ENCODE results near the gene KIF20B. TPM values are rescaled to one million over a fixed set of nuclear protein-coding genes. Genes with fewer than 3 reads are reported as not detected.

Gene KIF20B
- total and polyA plus RNA-seq, 2 of the 13 experiments (the other 11 are each of a cell fraction or from before 2014, with no cell fraction given) = 3.5 to 38.6 TPM

DNA sequence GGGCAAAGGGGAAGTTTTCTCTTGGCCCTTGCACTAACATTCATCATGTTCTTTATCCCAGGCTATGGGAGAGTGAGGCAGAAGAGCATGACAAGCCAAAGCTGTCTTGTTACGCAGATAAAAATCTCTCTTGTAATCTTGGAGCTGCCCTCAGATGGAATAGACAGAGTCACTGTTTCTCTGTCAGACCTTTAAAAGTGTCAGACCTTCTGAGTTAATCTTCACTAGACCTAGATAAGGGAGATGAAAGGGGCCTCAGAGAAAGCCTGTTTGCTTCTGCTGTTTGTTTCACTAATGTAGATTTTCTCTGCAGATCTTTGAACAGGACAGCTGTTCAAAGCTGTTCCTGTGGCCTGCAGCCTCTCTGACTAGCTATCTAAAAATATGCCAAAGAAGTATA, 112.9 kb downstream of the KIF20B start (continued):
- TF ChIP-seq, protein P1, sequence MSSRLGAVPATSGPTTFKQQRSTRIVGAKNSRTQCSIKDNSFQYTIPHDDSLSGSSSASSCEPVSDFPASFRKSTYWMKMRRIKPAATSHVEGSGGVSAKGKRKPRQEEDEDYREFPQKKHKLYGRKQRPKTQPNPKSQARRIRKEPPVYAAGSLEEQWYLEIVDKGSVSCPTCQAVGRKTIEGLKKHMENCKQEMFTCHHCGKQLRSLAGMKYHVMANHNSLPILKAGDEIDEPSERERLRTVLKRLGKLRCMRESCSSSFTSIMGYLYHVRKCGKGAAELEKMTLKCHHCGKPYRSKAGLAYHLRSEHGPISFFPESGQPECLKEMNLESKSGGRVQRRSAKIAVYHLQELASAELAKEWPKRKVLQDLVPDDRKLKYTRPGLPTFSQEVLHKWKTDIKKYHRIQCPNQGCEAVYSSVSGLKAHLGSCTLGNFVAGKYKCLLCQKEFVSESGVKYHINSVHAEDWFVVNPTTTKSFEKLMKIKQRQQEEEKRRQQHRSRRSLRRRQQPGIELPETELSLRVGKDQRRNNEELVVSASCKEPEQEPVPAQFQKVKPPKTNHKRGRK (CRISPR knock-in tag; IDR thresholded peaks at IDR 0.05) = no peak
- no peak for TF ChIP-seq NR2C2 (CRISPR knock-in tag; IDR thresholded peaks at IDR 0.05; ENCODE audit: borderline replicate concordance)
- no peak for TF ChIP-seq SMARCE1 (IDR thresholded peaks at IDR 0.05; ENCODE audit: borderline replicate concordance)
- no peak for TF ChIP-seq MAFG (CRISPR knock-in tag; IDR thresholded peaks at IDR 0.05)
- TF ChIP-seq ZNF253 (CRISPR knock-in tag; IDR thresholded peaks at IDR 0.05; ENCODE audit: borderline replicate concordance) = no peak
- TF ChIP-seq, protein P2, sequence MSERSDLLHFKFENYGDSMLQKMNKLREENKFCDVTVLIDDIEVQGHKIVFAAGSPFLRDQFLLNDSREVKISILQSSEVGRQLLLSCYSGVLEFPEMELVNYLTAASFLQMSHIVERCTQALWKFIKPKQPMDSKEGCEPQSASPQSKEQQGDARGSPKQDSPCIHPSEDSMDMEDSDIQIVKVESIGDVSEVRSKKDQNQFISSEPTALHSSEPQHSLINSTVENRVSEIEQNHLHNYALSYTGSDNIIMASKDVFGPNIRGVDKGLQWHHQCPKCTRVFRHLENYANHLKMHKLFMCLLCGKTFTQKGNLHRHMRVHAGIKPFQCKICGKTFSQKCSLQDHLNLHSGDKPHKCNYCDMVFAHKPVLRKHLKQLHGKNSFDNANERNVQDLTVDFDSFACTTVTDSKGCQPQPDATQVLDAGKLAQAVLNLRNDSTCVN (CRISPR knock-in tag; IDR thresholded peaks at IDR 0.05; ENCODE audit: borderline replicate concordance) = no peak
- TF ChIP-seq NR2F2 (IDR thresholded peaks at IDR 0.05; ENCODE audit: borderline replicate concordance, low read depth) = peak; percentile 69; the same call in 1 of the 2 replicates
- TF ChIP-seq, protein P3, sequence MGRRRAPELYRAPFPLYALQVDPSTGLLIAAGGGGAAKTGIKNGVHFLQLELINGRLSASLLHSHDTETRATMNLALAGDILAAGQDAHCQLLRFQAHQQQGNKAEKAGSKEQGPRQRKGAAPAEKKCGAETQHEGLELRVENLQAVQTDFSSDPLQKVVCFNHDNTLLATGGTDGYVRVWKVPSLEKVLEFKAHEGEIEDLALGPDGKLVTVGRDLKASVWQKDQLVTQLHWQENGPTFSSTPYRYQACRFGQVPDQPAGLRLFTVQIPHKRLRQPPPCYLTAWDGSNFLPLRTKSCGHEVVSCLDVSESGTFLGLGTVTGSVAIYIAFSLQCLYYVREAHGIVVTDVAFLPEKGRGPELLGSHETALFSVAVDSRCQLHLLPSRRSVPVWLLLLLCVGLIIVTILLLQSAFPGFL (CRISPR knock-in tag; IDR thresholded peaks at IDR 0.05) = no peak
- no peak for TF ChIP-seq SRSF1 (optimal IDR thresholded peaks at IDR 0.05; ENCODE audit: low read depth, low read length)
- TF ChIP-seq FOXO1 (CRISPR knock-in tag; IDR thresholded peaks at IDR 0.05) = peak; percentile 64; the same call in 1 of the 2 replicates
- TF ChIP-seq, protein P4, sequence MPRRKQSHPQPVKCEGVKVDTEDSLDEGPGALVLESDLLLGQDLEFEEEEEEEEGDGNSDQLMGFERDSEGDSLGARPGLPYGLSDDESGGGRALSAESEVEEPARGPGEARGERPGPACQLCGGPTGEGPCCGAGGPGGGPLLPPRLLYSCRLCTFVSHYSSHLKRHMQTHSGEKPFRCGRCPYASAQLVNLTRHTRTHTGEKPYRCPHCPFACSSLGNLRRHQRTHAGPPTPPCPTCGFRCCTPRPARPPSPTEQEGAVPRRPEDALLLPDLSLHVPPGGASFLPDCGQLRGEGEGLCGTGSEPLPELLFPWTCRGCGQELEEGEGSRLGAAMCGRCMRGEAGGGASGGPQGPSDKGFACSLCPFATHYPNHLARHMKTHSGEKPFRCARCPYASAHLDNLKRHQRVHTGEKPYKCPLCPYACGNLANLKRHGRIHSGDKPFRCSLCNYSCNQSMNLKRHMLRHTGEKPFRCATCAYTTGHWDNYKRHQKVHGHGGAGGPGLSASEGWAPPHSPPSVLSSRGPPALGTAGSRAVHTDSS (CRISPR knock-in tag; conservative IDR thresholded peaks at IDR 0.05) = no peak
- TF ChIP-seq HDAC2 (CRISPR knock-in tag; IDR thresholded peaks at IDR 0.05) = peak; percentile 66
- no peak for TF ChIP-seq ZNF652 (CRISPR knock-in tag; IDR thresholded peaks at IDR 0.05; ENCODE audit: borderline replicate concordance, low read depth)
- TF ChIP-seq ZNF788 (CRISPR knock-in tag; IDR thresholded peaks at IDR 0.05; ENCODE audit: borderline replicate concordance) = no peak
- TF ChIP-seq, protein P5, sequence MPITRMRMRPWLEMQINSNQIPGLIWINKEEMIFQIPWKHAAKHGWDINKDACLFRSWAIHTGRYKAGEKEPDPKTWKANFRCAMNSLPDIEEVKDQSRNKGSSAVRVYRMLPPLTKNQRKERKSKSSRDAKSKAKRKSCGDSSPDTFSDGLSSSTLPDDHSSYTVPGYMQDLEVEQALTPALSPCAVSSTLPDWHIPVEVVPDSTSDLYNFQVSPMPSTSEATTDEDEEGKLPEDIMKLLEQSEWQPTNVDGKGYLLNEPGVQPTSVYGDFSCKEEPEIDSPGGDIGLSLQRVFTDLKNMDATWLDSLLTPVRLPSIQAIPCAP (CRISPR knock-in tag; IDR thresholded peaks at IDR 0.05; ENCODE audit: low read depth) = no peak
- TF ChIP-seq, protein P6, sequence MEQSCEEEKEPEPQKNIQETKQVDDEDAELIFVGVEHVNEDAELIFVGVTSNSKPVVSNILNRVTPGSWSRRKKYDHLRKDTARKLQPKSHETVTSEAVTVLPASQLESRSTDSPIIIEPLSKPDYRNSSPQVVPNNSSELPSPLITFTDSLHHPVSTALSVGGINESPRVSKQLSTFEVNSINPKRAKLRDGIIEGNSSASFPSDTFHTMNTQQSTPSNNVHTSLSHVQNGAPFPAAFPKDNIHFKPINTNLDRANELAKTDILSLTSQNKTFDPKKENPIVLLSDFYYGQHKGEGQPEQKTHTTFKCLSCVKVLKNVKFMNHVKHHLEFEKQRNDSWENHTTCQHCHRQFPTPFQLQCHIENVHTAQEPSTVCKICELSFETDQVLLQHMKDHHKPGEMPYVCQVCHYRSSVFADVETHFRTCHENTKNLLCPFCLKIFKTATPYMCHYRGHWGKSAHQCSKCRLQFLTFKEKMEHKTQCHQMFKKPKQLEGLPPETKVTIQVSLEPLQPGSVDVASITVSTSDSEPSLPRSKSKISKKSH (CRISPR knock-in tag; IDR thresholded peaks at IDR 0.05; ENCODE audit: borderline replicate concordance) = no peak
- no peak for TF ChIP-seq NKX3-1 (CRISPR knock-in tag; IDR thresholded peaks at IDR 0.05)
- TF ChIP-seq DNMT1 (CRISPR knock-in tag; IDR thresholded peaks at IDR 0.05) = no peak
- no peak for TF ChIP-seq U2AF2 (IDR thresholded peaks at IDR 0.05; ENCODE audit: low read depth, low read length)
- TF ChIP-seq, protein P7, sequence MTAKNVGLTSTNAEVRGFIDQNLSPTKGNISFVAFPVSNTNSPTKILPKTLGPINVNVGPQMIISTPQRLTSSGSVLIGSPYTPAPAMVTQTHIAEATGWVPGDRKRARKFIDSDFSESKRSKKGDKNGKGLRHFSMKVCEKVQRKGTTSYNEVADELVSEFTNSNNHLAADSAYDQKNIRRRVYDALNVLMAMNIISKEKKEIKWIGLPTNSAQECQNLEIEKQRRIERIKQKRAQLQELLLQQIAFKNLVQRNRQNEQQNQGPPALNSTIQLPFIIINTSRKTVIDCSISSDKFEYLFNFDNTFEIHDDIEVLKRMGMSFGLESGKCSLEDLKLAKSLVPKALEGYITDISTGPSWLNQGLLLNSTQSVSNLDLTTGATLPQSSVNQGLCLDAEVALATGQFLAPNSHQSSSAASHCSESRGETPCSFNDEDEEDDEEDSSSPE (CRISPR knock-in tag; IDR thresholded peaks at IDR 0.05) = no peak
- TF ChIP-seq, protein P8, sequence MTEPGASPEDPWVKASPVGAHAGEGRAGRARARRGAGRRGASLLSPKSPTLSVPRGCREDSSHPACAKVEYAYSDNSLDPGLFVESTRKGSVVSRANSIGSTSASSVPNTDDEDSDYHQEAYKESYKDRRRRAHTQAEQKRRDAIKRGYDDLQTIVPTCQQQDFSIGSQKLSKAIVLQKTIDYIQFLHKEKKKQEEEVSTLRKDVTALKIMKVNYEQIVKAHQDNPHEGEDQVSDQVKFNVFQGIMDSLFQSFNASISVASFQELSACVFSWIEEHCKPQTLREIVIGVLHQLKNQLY (CRISPR knock-in tag; IDR thresholded peaks at IDR 0.05) = 0 out of 2 replicates have a peak, but pooled peaks have one; percentile 55
